Fibroblast of the conjunctiva (primary cell): ENCODE data around the gene ABCA3.

Source experiments
- DNase-seq: peaks from one replicate; pipeline ENCODE4 v3.0.0-alpha.2; 2010; ENCODE audit warnings: low read depth

ABCA3 gene

GRCh38 chr16:2308089-2308962 lies 32.2 kb downstream of the ABCA3 start:
- no peak for DNase-seq

GRCh38 chr16:2299915-2300192 lies 40.7 kb downstream of the ABCA3 start:
- DNase-seq, result no peak

GRCh38 chr16:2299121-2299914 lies 41.2 kb downstream of the ABCA3 start:
- no peak for DNase-seq

GRCh38 chr16:2298621-2299020 lies 41.9 kb downstream of the ABCA3 start:
- no peak for DNase-seq

- no peak for DNase-seq
These were observed 43.0 kb downstream of the ABCA3 start for GRCh38 chr16:2297506-2297860.

- peak; percentile 6 for DNase-seq
These were observed 43.6 kb downstream of the ABCA3 start for GRCh38 chr16:2296661-2297505.

- no peak for DNase-seq
These were observed 45.3 kb downstream of the ABCA3 start for GRCh38 chr16:2295056-2295798.

GRCh38 chr16:2292221-2292620 lies 48.3 kb downstream of the ABCA3 start:
- no peak for DNase-seq

GRCh38 chr16:2289282-2289681 lies 51.2 kb downstream of the ABCA3 start:
- no peak for DNase-seq

GRCh38 chr16:2288726-2289125 lies 51.8 kb downstream of the ABCA3 start:
- DNase-seq, result no peak

GRCh38 chr16:2287916-2288547 lies 52.5 kb downstream of the ABCA3 start:
- no peak for DNase-seq

GRCh38 chr16:2286550-2286949 lies 54.0 kb downstream of the ABCA3 start:
- DNase-seq, result no peak

- no peak for DNase-seq
These were observed 54.8 kb downstream of the ABCA3 start for GRCh38 chr16:2285731-2286191.

- no peak for DNase-seq
These were observed 55.5 kb downstream of the ABCA3 start for GRCh38 chr16:2284797-2285576.

GRCh38 chr16:2284001-2284770 lies 56.3 kb downstream of the ABCA3 start:
- no peak for DNase-seq

GRCh38 chr16:2282866-2283555 lies 57.5 kb downstream of the ABCA3 start:
- DNase-seq, result no peak

- DNase-seq, result no peak
These were observed 58.3 kb downstream of the ABCA3 start for GRCh38 chr16:2282262-2282661.

GRCh38 chr16:2280981-2281542 lies 59.5 kb downstream of the ABCA3 start:
- DNase-seq, result no peak

- no peak for DNase-seq
These were observed 60.1 kb downstream of the ABCA3 start for GRCh38 chr16:2280461-2280860.
